Measurements from ENCODE around the gene RPS19BP1. TPM values are rescaled to one million over a fixed set of nuclear protein-coding genes. Genes with fewer than 3 reads are reported as not detected.

Gene RPS19BP1
- total and polyA plus RNA-seq, 5 donors = 55.1 to 155 (median 65.1) TPM

DNA sequence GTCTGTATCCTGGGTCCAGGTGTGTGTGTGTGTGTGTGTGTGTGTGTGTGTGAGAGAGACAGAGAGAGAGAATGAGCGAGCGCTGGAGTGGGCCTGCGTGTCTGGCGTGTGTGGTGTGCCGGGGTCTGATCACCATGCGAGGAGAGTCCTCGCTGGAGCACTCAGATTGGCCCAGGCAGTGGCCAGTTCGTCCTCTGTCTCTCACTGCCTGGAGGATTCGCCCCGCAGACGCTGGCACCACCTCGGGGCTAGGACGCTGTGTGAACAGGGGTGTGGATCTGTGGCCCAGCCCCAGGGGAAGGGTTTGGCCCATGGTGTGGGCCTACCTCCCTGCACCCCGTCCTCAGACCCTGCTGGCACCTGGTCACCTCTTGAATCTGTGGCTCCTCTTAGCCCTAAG is 26.4 kb upstream of the RPS19BP1 start:
- no peaks in the 10 kb centered on the region for H3K9me3 ChIP-seq (ENCODE audit: control insufficient read depth, low read length)
- DNase-seq (no peak), ATAC-seq (no peak)
- H3K27me3 ChIP-seq (ENCODE audit: control insufficient read depth, insufficient read depth) = no peaks in the 10 kb centered on the region
- H3K27ac ChIP-seq (ENCODE audit: low read length) = no peak overlapping the region
- no peaks in the 10 kb centered on the region for H3K4me1 ChIP-seq (ENCODE audit: control insufficient read depth, insufficient read depth, low read length)
- 83% methylated on average over 14 of the region's 14 CpGs for WGBS
- H3K4me3 ChIP-seq (ENCODE audit: low read length) = no peak overlapping the region
- intact Hi-C loops (cut with DNase I) = loop anchor here in 1 of 4 donors (5.0 kb wide), 1 partner anchor 468 kb away; no protein-coding TSS in a partner anchor

GRCh38 chr22:39558254-39558727 is 25.7 kb upstream of the RPS19BP1 start:
- H3K27me3 ChIP-seq (ENCODE audit: control insufficient read depth, insufficient read depth) = no peaks in the 10 kb centered on the region

DNA sequence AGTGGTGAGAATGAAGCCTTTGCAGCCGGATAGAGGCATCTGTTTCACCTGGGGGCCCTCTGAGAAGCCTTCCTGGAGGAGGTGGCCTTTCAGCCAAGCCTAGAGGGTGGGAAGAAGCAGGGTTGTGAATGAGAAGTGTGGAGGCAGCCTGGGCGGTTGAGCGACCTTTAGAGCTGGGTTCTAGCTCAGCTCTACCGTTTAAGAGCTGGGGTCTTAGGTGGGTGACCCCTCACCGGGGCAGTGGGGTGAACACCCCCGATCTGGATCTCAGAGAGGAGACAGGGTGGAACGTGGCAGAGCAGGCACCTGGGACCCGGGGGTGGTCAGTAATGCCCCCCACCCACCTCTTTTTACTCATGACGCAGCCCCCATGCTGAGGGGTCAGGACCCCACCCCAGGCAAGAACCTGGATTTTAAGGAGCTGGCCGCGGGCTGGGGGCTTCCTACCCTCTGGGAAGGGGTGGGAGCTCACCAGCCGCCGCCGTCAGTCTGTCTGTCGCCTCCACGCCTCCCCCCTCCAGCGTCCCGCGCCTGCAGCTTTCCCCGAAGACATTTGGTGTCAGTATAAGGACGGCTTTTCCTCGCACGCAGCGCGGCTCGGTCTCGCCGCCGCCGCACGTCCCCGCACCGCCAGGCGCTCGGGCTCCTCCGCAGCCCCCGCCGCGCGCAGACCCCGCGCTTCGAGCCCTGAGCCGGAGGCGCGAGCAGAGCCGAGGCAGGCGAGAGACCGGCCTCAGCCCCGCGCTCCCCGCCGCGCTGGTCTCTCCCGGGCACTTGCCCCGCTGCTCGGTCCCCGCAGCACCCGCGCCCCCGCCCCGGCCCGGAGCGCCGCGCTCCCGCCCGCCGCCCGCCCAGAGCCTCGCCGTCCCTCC is 24.7 kb upstream of the RPS19BP1 start:
- 5% methylated on average over 71 of the region's 72 CpGs for WGBS
- intact Hi-C loops (cut with DNase I) = loop anchor here in 1 of 4 donors (5.0 kb wide), 1 partner anchor 470 kb away; no protein-coding TSS in a partner anchor
- Histone ChIP-seq H3K4me1 (ENCODE audit: control insufficient read depth, insufficient read depth, low read length) (no peaks in the 10 kb centered on the region), H3K9me3 (ENCODE audit: control insufficient read depth, low read length) (no peaks in the 10 kb centered on the region), H3K27ac (ENCODE audit: low read length) (no peak overlapping the region), H3K4me3 (ENCODE audit: low read length) (peak overlapping the region; percentile 45), H3K27me3 (ENCODE audit: control insufficient read depth, insufficient read depth) (no peaks in the 10 kb centered on the region)
- ATAC-seq (peak in 1 of 2 donors; percentile 24), DNase-seq (no peak)

More at GRCh38 chr22:39558254-39558727, 25.7 kb upstream of the RPS19BP1 start:
- Histone ChIP-seq H3K27ac (ENCODE audit: low read length) (no peak overlapping the region), H3K9me3 (ENCODE audit: control insufficient read depth, low read length) (no peaks in the 10 kb centered on the region), H3K4me3 (ENCODE audit: low read length) (peak overlapping the region; percentile 45), H3K4me1 (ENCODE audit: control insufficient read depth, insufficient read depth, low read length) (no peaks in the 10 kb centered on the region)
- no peak for DNase-seq
- no peak for ATAC-seq
- intact Hi-C loops (cut with DNase I) = loop anchor here in 1 of 4 donors (5.0 kb wide), 1 partner anchor 469 kb away; no protein-coding TSS in a partner anchor
- WGBS = 6% methylated on average over 34 of the region's 34 CpGs

DNA sequence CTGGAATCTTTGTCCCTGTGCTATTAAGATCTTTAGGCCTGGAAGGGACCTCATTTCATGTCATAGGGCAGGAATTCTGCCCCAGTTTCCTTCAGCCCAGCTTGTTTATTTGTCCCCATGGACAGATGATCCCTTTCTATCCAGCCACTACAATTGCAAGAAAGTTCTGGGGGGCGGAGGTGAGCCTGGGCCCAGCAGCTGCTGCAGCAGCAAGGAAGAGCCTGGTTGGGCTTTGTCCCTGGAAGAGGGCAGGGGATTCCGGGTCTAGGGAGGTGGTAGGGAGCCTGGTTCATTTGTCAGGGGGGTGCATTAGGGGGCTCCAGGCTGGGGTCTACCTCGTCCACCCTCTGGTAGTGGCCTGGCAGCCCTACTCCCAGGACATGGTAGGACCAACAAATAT is 21.6 kb upstream of the RPS19BP1 start:
- no peaks in the 10 kb centered on the region for H3K27me3 ChIP-seq (ENCODE audit: control insufficient read depth, insufficient read depth)
- intact Hi-C loops (cut with DNase I) = no loop called here
- no peaks in the 10 kb centered on the region for H3K9me3 ChIP-seq (ENCODE audit: control insufficient read depth, low read length)
- H3K4me1 ChIP-seq (ENCODE audit: control insufficient read depth, insufficient read depth, low read length) = no peaks in the 10 kb centered on the region
- ATAC-seq (no peak), DNase-seq (no peak)
- H3K27ac ChIP-seq (ENCODE audit: low read length) = no peak overlapping the region
- H3K4me3 ChIP-seq (ENCODE audit: low read length) = no peak overlapping the region
- 54% methylated on average over 3 of the region's 3 CpGs for whole genome bisulfite sequencing

DNA sequence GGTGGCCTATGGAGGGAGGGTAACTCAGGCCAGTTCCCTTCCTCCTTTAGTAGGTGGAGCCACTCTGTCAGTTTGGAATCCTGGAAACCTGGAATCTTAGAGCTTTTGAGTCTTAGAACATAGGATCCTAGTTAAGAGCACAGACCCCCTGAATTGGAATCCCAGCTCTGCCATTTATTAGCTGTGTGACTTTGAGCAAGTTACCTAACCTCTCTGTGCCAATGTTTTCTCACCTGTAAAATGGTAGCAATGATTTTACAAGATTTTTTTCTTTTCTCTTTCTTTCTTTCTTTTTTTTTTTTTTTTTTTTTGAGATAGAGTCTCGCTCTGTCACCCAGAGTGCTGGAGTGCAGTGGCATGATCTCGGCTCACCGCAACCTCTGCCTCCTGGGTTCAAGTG is 20.9 kb upstream of the RPS19BP1 start:
- intact Hi-C loops (cut with DNase I) = no loop called here
- Histone ChIP-seq H3K4me3 (ENCODE audit: low read length) (no peak overlapping the region), H3K27ac (ENCODE audit: low read length) (no peak overlapping the region), H3K27me3 (ENCODE audit: control insufficient read depth, insufficient read depth) (no peaks in the 10 kb centered on the region), H3K9me3 (ENCODE audit: control insufficient read depth, low read length) (no peaks in the 10 kb centered on the region), H3K4me1 (ENCODE audit: control insufficient read depth, insufficient read depth, low read length) (no peaks in the 10 kb centered on the region)
- no peak for DNase-seq
- WGBS = 84% methylated on average over 3 of the region's 3 CpGs
- ATAC-seq = no peak

- ATAC-seq = no peak
- Histone ChIP-seq H3K4me1 (ENCODE audit: control insufficient read depth, insufficient read depth, low read length) (no peaks in the 10 kb centered on the region), H3K4me3 (ENCODE audit: low read length) (no peak overlapping the region), H3K27me3 (ENCODE audit: control insufficient read depth, insufficient read depth) (no peaks in the 10 kb centered on the region), H3K27ac (ENCODE audit: low read length) (no peak overlapping the region), H3K9me3 (ENCODE audit: control insufficient read depth, low read length) (no peaks in the 10 kb centered on the region)
- intact Hi-C loops (cut with DNase I) = no loop called here
- DNase-seq = no peak
- WGBS = 41% methylated on average over 2 of the region's 2 CpGs
These were observed 15.0 kb upstream of the RPS19BP1 start for GRCh38 chr22:39547587-39547947.

- Histone ChIP-seq H3K4me3 (ENCODE audit: low read length) (no peak overlapping the region), H3K9me3 (ENCODE audit: control insufficient read depth, low read length) (no peaks in the 10 kb centered on the region), H3K4me1 (ENCODE audit: control insufficient read depth, insufficient read depth, low read length) (no peaks in the 10 kb centered on the region), H3K27me3 (ENCODE audit: control insufficient read depth, insufficient read depth) (no peaks in the 10 kb centered on the region), H3K27ac (ENCODE audit: low read length) (no peak overlapping the region)
- intact Hi-C loops (cut with DNase I) = no loop called here
- 41% methylated on average over 5 of the region's 5 CpGs for WGBS
- DNase-seq (no peak), ATAC-seq (no peak)
These were observed 14.5 kb upstream of the RPS19BP1 start for GRCh38 chr22:39546889-39547586.

GRCh38 chr22:39545386-39546365 is 13.1 kb upstream of the RPS19BP1 start:
- Histone ChIP-seq H3K4me1 (ENCODE audit: control insufficient read depth, insufficient read depth, low read length) (no peaks in the 10 kb centered on the region), H3K27me3 (ENCODE audit: control insufficient read depth, insufficient read depth) (no peaks in the 10 kb centered on the region), H3K27ac (ENCODE audit: low read length) (no peak overlapping the region), H3K4me3 (ENCODE audit: low read length) (no peak overlapping the region), H3K9me3 (ENCODE audit: control insufficient read depth, low read length) (no peaks in the 10 kb centered on the region)
- 29% methylated on average over 39 of the region's 39 CpGs for WGBS
- no peak for ATAC-seq
- intact Hi-C loops (cut with DNase I) = no loop called here
- DNase-seq = peak in 2 of 3 donors; percentile 77 to 78

DNA sequence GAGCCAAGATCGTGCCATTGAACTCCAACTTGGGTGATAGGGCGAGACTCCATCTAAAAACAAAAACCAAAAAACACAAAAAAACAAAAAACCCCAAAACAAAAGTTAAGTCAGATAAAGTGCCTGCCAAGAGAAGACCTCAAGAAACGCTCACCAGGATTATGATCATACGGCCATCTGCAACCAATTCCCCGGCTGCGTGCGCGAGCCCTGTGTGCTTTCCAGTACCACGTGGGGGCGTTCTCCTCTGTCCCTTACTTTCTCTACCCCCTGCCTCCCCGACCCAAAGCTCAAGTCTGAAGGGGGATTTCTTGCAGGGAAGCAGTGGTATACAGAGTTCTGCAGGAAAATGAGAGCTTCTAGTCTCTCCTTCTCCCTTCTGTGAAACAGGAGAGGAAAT is 10.5 kb upstream of the RPS19BP1 start:
- DNase-seq (no peak), ATAC-seq (no peak)
- Histone ChIP-seq H3K27me3 (ENCODE audit: control insufficient read depth, insufficient read depth) (no peaks in the 10 kb centered on the region), H3K9me3 (ENCODE audit: control insufficient read depth, low read length) (no peaks in the 10 kb centered on the region), H3K4me1 (ENCODE audit: control insufficient read depth, insufficient read depth, low read length) (no peaks in the 10 kb centered on the region), H3K4me3 (ENCODE audit: low read length) (no peak overlapping the region), H3K27ac (ENCODE audit: low read length) (no peak overlapping the region)
- WGBS = 20% methylated on average over 11 of the region's 11 CpGs
- intact Hi-C loops (cut with DNase I) = loop anchor here in 1 of 4 donors (5.0 kb wide), 1 partner anchor 489 kb away; no protein-coding TSS in a partner anchor

- Histone ChIP-seq H3K4me3 (ENCODE audit: low read length) (no peak overlapping the region), H3K9me3 (ENCODE audit: control insufficient read depth, low read length) (no peaks in the 10 kb centered on the region), H3K27ac (ENCODE audit: low read length) (no peak overlapping the region), H3K27me3 (ENCODE audit: control insufficient read depth, insufficient read depth) (no peaks in the 10 kb centered on the region), H3K4me1 (ENCODE audit: control insufficient read depth, insufficient read depth, low read length) (no peaks in the 10 kb centered on the region)
- WGBS = 44% methylated on average over 2 of the region's 2 CpGs
- ATAC-seq = no peak
- no peak for DNase-seq
- intact Hi-C loops (cut with DNase I) = loop anchor here (5.0 to 10.0 kb wide), 6 partner anchors 484 to 809 kb away; partner anchors contain the start of genes ADSL (in 1 of the 4) and TNRC6B (in 1 of the 4)
These were observed 5.4 kb upstream of the RPS19BP1 start for GRCh38 chr22:39537975-39538374.

Measured in right cardiac atrium (tissue), 5 donors.